ENCODE data around the gene TAGAP.

DNA sequence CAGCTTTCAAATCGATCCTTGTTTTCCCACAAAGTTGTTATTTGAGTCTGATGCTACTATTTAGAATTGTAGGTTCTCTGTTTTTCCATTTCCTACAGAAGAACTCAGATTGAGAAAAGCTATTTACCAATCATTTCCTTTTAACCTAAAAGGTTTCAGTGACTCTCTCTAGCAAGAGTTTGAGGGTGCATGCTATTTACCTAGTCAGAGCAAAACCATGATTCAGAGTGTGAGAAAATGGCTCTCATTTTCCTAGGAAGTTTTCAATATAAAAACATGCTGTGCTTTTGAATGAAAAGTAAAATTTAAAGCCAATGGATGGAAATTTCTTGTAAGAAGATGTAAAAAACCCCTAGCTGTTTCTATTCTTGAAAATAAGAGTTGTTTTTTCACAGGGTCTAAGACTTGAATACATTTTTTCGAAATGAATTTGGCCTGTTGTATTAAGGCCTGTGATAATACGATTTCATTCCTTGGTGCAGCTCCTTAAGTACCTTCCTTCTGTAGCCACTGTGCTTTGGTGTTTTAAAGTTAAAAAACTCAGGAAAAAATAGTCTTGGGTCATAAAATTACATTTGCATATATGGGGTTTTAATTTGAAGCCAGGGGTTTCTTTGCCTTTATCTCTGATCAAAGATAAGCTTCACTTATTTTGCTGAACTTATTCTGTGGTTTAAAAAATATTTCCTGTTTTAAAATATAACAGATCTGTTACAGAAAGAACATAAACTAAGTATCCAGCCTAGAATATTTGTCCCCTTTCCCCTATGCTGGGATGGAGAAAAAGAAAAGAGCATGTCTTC lies 26.8 kb downstream of the TAGAP start:
- TF ChIP-seq SP1 (CRISPR knock-in tag; conservative IDR thresholded peaks at IDR 0.05): no peak
- TF ChIP-seq, protein P1, sequence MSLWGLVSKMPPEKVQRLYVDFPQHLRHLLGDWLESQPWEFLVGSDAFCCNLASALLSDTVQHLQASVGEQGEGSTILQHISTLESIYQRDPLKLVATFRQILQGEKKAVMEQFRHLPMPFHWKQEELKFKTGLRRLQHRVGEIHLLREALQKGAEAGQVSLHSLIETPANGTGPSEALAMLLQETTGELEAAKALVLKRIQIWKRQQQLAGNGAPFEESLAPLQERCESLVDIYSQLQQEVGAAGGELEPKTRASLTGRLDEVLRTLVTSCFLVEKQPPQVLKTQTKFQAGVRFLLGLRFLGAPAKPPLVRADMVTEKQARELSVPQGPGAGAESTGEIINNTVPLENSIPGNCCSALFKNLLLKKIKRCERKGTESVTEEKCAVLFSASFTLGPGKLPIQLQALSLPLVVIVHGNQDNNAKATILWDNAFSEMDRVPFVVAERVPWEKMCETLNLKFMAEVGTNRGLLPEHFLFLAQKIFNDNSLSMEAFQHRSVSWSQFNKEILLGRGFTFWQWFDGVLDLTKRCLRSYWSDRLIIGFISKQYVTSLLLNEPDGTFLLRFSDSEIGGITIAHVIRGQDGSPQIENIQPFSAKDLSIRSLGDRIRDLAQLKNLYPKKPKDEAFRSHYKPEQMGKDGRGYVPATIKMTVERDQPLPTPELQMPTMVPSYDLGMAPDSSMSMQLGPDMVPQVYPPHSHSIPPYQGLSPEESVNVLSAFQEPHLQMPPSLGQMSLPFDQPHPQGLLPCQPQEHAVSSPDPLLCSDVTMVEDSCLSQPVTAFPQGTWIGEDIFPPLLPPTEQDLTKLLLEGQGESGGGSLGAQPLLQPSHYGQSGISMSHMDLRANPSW (CRISPR knock-in tag; conservative IDR thresholded peaks at IDR 0.05; ENCODE audit: low read depth): no peak
- TF ChIP-seq, protein P2, sequence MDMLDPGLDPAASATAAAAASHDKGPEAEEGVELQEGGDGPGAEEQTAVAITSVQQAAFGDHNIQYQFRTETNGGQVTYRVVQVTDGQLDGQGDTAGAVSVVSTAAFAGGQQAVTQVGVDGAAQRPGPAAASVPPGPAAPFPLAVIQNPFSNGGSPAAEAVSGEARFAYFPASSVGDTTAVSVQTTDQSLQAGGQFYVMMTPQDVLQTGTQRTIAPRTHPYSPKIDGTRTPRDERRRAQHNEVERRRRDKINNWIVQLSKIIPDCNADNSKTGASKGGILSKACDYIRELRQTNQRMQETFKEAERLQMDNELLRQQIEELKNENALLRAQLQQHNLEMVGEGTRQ (CRISPR knock-in tag; IDR thresholded peaks at IDR 0.05): no peak
- TF ChIP-seq, protein P3, sequence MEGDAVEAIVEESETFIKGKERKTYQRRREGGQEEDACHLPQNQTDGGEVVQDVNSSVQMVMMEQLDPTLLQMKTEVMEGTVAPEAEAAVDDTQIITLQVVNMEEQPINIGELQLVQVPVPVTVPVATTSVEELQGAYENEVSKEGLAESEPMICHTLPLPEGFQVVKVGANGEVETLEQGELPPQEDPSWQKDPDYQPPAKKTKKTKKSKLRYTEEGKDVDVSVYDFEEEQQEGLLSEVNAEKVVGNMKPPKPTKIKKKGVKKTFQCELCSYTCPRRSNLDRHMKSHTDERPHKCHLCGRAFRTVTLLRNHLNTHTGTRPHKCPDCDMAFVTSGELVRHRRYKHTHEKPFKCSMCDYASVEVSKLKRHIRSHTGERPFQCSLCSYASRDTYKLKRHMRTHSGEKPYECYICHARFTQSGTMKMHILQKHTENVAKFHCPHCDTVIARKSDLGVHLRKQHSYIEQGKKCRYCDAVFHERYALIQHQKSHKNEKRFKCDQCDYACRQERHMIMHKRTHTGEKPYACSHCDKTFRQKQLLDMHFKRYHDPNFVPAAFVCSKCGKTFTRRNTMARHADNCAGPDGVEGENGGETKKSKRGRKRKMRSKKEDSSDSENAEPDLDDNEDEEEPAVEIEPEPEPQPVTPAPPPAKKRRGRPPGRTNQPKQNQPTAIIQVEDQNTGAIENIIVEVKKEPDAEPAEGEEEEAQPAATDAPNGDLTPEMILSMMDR (IDR thresholded peaks at IDR 0.05): no peak
- no peak for TF ChIP-seq HMGXB4 (CRISPR knock-in tag; IDR thresholded peaks at IDR 0.05)
- TF ChIP-seq ZNF263 (CRISPR knock-in tag; IDR thresholded peaks at IDR 0.05; ENCODE audit: low read depth): no peak

All from WTC11 (cell line).